LNCaP clone FGC (cell line): ENCODE measurements around the gene LINC01488.

ENCODE experiments used
- DNase-seq: peaks from one replicate; pipeline ENCODE4 v3.0.0-alpha.2; 2011; ENCODE audit warnings: low read depth
- H3K4me3 ChIP-seq: 2 replicates; pipeline ENCODE4 v1.5.1; 2011; ENCODE audit warnings: mild to moderate bottlenecking, low read depth, low read length, control low read depth
- TF ChIP-seq, protein P1 (sequence below): IDR thresholded peaks from 2 replicates; pipeline ENCODE4 v1.5.1; 2012; ENCODE audit warnings: mild to moderate bottlenecking; ENCODE audit not compliant: control insufficient read depth, insufficient read depth; ENCODE audit errors: extremely low read depth

Gene LINC01488

DNA sequence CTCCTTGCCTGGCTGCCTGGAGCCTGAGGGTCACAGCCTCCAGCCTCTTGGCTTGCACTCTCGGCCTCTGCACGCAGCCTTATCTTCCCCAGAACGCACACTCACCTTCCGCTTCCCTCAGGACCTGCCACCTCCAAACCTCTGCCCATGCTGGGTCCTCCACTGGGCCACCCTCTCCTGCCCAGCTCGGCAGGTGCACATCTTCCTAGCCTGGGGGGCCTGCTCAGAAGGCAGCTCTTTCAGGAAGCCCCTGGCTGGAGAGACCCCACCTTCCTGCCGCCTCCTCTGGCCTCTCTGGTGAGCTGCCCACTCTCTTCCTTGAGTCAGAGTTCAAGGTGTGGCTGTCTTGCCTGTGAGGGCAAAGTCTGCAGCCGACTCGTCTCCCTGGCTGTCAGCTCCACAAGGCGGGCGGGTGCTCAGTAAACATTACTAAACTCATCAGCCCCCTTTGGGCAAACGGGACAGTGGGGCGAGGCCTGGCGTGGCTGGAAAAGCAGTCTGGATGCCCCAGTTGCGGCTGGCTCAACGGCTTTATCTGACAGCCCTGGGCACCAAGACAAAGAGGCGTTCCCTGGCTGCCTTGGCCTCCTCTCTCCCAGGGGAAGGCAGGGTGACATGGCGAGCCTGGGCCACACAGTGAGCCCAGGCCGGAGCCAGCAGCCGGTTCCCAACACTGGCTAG lies 1.7 kb upstream of the LINC01488 start:
- no peak overlapping the region for H3K4me3 ChIP-seq
- TF ChIP-seq, protein P1, sequence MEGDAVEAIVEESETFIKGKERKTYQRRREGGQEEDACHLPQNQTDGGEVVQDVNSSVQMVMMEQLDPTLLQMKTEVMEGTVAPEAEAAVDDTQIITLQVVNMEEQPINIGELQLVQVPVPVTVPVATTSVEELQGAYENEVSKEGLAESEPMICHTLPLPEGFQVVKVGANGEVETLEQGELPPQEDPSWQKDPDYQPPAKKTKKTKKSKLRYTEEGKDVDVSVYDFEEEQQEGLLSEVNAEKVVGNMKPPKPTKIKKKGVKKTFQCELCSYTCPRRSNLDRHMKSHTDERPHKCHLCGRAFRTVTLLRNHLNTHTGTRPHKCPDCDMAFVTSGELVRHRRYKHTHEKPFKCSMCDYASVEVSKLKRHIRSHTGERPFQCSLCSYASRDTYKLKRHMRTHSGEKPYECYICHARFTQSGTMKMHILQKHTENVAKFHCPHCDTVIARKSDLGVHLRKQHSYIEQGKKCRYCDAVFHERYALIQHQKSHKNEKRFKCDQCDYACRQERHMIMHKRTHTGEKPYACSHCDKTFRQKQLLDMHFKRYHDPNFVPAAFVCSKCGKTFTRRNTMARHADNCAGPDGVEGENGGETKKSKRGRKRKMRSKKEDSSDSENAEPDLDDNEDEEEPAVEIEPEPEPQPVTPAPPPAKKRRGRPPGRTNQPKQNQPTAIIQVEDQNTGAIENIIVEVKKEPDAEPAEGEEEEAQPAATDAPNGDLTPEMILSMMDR = no peak
- DNase-seq = no peak

DNA sequence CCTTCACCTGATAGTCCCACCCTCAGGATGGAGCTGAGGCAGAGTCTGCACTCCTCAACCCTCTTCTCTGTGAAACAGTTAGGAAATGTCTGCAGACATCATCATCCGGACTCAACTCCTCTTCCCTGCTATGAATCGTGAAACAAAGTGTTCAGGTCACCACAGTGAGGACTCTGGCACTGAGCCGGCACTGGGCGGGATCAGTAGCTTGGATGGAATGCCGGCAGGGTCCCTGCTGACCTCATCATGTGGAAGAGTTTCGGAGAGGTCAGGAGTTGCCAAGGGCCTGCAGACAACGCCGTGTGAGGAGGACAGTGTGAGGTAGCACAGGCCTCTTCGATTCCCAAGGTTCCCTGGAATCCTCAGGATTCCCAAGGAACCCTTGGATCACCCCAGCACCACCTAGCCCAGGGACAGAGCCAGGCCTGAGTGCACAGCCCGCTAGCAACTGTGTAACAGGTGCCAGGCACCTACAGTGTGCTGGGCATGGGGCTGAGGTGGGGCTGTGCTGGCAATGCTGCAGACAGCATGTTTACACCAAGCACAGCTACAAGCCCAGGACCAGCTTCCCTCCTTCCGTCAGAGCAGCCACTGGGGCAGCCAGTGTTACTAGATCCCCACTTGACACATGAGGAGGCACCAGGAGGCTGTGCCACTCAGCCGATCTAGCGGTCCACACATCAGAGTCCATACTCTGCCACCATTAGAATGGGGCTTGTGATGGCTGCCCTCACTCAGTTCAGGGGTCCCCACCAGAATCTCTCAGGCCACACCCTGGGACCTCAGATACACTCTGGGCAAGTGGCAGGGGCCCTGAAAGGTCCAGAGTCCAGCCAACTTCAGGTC lies 693 bp upstream of the LINC01488 start:
- H3K4me3 ChIP-seq = no peak overlapping the region
- DNase-seq = no peak
- TF ChIP-seq, protein P1 = no peak

DNA sequence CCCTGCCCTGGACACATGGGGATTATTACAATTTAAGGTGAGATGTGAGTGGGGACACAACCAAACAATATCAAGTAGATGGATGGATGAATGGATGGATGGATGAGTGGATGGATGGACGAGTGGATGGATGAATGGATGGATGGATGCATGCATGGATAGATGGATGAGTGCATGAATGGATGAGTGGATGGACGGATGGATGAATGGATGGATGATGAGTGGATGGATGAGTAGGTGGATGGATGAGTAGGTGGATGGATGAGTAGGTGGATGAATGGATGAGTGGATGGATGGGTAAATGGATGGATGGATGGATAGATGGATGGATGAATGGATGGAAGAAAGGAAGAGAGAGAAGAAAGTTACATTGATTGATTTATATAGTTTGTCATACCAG lies 859 bp downstream of the LINC01488 start:
- TF ChIP-seq, protein P1 = no peak
- no peak for DNase-seq
- H3K4me3 ChIP-seq = no peak overlapping the region

DNA sequence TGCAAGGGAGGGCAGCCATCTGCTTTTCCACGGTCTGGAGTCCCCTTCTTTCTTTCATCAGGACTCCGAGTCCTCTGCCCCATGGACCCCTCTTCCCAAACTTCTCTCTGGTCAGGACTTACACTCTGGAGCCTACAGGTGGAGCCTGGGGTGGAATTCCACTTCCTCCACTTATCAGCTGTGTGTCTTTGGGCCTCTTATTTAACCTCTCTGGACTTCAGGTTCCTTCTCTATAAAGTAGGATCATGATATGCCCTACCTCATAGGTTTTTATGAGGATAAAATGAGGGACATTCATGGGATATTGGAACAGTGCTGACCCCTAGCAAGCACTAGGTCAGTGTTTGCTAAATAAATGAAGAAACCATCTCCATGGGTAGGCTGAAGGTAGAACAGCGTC lies 1.7 kb downstream of the LINC01488 start:
- H3K4me3 ChIP-seq = no peak overlapping the region
- TF ChIP-seq, protein P1 = no peak
- no peak for DNase-seq

DNA sequence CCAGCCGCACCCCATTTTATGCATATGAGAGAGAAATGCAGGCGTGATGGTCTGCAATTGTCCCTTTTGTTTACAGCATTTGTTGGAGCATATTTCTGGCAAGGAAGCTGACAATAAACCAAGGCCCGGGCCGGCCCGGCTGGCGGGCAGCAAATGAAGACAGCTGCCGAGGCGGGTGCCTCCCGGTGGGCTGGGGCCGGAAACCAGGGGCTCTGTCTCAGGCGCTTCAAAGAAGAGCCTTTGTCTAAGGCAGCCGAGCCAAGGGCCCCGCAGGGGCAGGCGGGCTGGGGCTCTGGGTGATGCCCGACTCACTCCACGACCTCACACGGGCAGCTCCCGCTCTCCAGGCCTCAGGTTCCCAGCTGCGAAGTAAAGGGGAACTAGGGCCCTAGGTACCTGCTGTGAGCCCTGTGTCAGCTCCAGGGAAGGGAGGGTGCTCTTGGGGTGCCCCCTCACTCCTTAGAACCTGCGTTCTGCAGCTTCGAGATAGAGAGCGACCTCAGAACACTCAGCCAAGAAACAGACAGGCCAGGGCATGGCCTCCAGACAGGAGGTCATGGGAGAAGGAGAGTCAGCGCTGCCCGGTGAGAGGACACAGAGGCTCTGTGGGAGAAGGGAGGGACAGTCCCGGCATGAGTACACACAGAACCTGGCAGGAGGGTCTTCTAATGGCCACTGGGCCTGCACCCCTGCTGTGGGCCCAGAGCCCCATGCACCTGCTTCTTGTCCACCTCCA lies 2.4 kb downstream of the LINC01488 start:
- TF ChIP-seq, protein P1 = no peak
- H3K4me3 ChIP-seq = no peak overlapping the region
- no peak for DNase-seq

DNA sequence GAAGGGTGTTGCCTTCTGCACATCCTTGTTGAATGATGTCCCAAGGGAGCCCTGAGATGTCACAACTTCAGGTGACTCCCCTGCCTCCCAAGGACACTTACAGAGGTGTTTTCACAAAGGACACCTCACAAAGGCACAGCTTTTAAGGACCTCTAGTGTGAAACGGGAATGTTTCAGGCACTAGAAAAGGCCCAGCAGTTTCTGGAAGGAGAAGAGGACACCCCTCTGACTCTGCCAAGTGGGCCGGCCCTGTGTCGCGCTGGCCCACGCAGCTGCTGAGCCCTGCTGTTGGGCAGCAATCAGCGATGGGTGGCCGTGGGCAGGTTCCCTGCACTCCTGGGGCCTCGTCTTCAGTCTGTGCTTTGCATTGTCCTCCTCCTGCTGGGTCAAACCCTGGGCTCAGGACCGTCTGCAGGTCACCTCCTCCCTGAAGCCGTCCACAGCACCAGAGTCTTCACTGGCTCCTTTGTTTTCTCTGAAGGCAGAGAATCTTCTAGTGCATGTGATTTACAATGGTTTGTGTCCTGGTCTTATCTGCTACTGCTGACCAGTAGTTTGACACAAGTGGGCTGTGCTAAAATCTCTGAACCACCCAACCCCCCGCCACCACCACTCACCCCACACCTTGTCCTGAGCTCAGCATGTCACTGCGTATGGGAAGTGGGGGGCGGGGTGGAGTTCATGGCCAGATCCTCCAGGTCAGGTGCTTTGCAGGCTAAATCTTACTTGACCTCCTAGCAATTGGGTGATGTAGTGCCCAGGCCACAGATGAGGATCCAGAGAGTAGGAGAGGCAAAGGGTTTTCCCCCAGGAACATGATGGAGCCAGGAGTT lies 3.2 kb downstream of the LINC01488 start:
- TF ChIP-seq, protein P1 = no peak
- no peak for DNase-seq
- no peak overlapping the region for H3K4me3 ChIP-seq
